Measurements from ENCODE around the gene SLC39A6.
"Not testable (repeated sequence)": the region's sequence is repeated elsewhere in the genome, so short reads cannot be mapped to it uniquely, and the experiment has no call there.

The SLC39A6 gene

GRCh38 chr18:36096955-36097354, 32.2 kb downstream of the SLC39A6 start:
- H3K4me1 ChIP-seq (ENCODE audit: control insufficient read depth, insufficient read depth, low read length), result no peaks in the 10 kb centered on the region
- H3K27me3 ChIP-seq (ENCODE audit: control insufficient read depth, insufficient read depth, low read length), result no peaks in the 10 kb centered on the region
- H3K27ac ChIP-seq (ENCODE audit: low read depth, low read length), result no peak overlapping the region
- no peak overlapping the region for H3K4me3 ChIP-seq (ENCODE audit: low read depth, low read length)
- no peaks in the 10 kb centered on the region for H3K36me3 ChIP-seq (ENCODE audit: control insufficient read depth, insufficient read depth, low read length)
- H3K9ac ChIP-seq (ENCODE audit: low read length), result no peak overlapping the region
- H3K9me3 ChIP-seq (ENCODE audit: control insufficient read depth, insufficient read depth, low read depth, low read length), result peaks cover 8% of the 10 kb centered on the region

DNA sequence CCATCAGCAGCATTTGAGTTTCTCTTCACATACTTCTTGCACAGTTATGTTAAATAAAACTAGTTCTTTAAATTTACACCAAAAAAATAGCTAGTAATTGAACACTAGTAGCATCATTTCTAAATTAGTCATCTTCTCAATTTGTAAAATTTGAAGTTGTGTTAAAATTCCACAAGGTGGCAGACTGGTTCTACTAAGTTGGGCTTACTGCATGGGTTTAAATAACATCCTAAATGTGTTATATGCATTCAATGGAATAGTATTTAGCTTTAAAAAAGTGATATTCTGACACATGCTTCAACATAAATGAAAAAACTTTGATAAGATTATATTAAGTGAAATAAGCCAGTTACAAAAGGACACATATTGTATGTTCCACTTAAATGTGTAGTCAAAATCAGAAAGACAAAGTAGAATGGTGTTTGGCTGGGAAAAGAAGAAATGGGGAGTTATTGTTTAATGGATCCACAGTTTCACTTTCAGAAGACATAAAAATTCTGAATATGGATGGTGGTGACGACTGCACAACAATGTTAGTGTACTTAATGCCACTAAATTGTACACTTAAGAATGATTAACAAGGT, 33.1 kb downstream of the SLC39A6 start:
- no peaks in the 10 kb centered on the region for H3K4me1 ChIP-seq (ENCODE audit: control insufficient read depth, insufficient read depth, low read length)
- no peak overlapping the region for H3K9ac ChIP-seq (ENCODE audit: low read length)
- peaks cover under 1% of the 10 kb centered on the region; the same call in 1 of the 2 replicates for H3K9me3 ChIP-seq (ENCODE audit: control insufficient read depth, insufficient read depth, low read depth, low read length)
- H3K36me3 ChIP-seq (ENCODE audit: control insufficient read depth, insufficient read depth, low read length), result no peaks in the 10 kb centered on the region
- no peak overlapping the region for H3K27ac ChIP-seq (ENCODE audit: low read depth, low read length)
- H3K4me3 ChIP-seq (ENCODE audit: low read depth, low read length), result no peak overlapping the region
- H3K27me3 ChIP-seq (ENCODE audit: control insufficient read depth, insufficient read depth, low read length), result no peaks in the 10 kb centered on the region

DNA sequence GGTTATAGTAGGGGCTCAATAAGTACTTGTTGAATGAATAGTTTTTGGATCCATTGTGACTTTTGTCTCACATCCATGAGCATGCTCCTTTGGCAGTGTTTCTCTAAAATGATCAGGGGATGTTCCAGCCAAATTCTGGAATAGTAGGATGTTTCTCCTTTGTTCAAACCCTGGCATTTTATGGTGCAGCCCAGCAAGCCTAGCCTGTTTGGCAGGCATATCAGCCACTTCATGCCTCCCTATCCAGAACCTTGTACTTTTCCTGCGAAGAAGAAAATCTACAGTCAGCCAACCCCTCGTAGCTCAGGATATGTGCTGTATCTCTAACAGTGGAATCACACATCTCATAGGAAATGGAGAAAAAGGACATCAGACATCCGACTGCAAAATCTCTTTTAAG, 34.7 kb downstream of the SLC39A6 start:
- Histone ChIP-seq H3K4me3 (ENCODE audit: low read depth, low read length) (no peak overlapping the region), H3K27ac (ENCODE audit: low read depth, low read length) (no peak overlapping the region), H3K4me1 (ENCODE audit: control insufficient read depth, insufficient read depth, low read length) (no peaks in the 10 kb centered on the region), H3K27me3 (ENCODE audit: control insufficient read depth, insufficient read depth, low read length) (no peaks in the 10 kb centered on the region), H3K36me3 (ENCODE audit: control insufficient read depth, insufficient read depth, low read length) (no peaks in the 10 kb centered on the region), H3K9me3 (ENCODE audit: control insufficient read depth, insufficient read depth, low read depth, low read length) (no peaks in the 10 kb centered on the region), H3K9ac (ENCODE audit: low read length) (no peak overlapping the region)

DNA sequence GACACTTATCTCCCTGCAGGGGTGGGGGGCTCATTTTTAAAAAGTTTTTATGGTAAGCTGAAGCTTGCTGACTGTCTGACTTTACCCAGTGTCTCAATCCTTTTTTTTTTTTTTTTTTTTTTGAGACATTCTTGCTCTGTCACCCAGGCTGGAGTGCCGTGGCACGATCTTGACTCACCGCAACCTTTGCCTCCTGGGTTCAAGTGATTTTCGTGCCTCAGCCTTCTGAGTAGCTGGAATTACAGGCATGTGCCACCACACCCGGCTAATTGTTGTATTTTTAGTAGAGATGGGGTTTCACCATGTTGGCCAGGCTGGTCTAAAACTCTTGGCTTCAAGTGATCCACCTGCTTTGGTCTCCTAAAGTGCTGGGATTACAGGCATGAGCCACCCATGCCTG, 37.0 kb downstream of the SLC39A6 start:
- H3K4me3 ChIP-seq (ENCODE audit: low read depth, low read length); H3K4me1 ChIP-seq (ENCODE audit: control insufficient read depth, insufficient read depth, low read length); H3K27me3 ChIP-seq (ENCODE audit: control insufficient read depth, insufficient read depth, low read length); H3K36me3 ChIP-seq (ENCODE audit: control insufficient read depth, insufficient read depth, low read length); H3K9me3 ChIP-seq (ENCODE audit: control insufficient read depth, insufficient read depth, low read depth, low read length); H3K27ac ChIP-seq (ENCODE audit: low read depth, low read length); H3K9ac ChIP-seq (ENCODE audit: low read length): not testable (repeated sequence)

DNA sequence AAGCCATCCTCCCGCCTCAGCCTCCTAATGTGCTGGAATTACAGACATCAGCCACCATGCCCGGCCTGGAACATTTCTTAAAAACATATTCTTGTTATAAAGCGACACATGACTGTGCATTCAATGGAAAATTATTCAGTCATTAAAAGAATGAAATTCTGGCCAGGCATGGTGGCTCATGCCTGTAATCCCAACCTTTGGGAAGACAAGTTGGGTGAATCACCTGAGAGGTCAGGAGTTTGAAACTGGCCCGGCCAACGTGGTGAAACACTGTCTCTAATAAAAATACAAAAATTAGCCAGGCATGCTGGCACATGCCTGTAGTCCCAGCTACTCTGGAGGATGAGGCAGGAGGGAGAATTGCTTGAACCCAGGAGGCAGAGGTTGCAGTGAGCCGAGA, 40.1 kb downstream of the SLC39A6 start:
- no peaks in the 10 kb centered on the region for H3K27me3 ChIP-seq (ENCODE audit: control insufficient read depth, insufficient read depth, low read length)
- no peaks in the 10 kb centered on the region for H3K36me3 ChIP-seq (ENCODE audit: control insufficient read depth, insufficient read depth, low read length)
- H3K4me1 ChIP-seq (ENCODE audit: control insufficient read depth, insufficient read depth, low read length), result no peaks in the 10 kb centered on the region
- no peak overlapping the region for H3K4me3 ChIP-seq (ENCODE audit: low read depth, low read length)
- H3K9ac ChIP-seq (ENCODE audit: low read length), result no peak overlapping the region
- no peaks in the 10 kb centered on the region for H3K9me3 ChIP-seq (ENCODE audit: control insufficient read depth, insufficient read depth, low read depth, low read length)
- no peak overlapping the region for H3K27ac ChIP-seq (ENCODE audit: low read depth, low read length)

- Histone ChIP-seq H3K4me1 (ENCODE audit: control insufficient read depth, insufficient read depth, low read length) (no peaks in the 10 kb centered on the region), H3K36me3 (ENCODE audit: control insufficient read depth, insufficient read depth, low read length) (no peaks in the 10 kb centered on the region), H3K27me3 (ENCODE audit: control insufficient read depth, insufficient read depth, low read length) (no peaks in the 10 kb centered on the region), H3K4me3 (ENCODE audit: low read depth, low read length) (no peak overlapping the region), H3K9me3 (ENCODE audit: control insufficient read depth, insufficient read depth, low read depth, low read length) (no peaks in the 10 kb centered on the region), H3K9ac (ENCODE audit: low read length) (no peak overlapping the region), H3K27ac (ENCODE audit: low read depth, low read length) (no peak overlapping the region)
These were observed 40.9 kb downstream of the SLC39A6 start for GRCh38 chr18:36088256-36088655.

DNA sequence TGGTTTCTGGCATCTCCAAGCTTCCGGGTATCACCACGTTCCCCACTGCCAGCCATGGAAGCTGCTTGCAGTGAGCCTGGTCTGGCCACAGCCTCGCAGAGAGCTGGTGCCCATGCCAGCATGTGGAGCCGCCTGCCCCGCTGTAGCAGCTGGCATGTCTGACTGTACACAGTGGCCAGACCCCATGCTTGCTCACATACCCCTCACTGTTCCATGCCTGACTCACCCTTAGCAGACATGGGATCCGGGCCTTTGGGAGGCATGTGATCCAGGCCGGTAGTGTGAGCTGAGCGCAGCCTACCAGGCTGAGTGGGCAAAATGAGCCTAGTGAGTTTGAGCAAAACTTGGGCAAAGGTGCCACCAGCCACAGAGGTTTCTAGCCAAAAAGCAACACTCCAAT, 43.0 kb downstream of the SLC39A6 start:
- Histone ChIP-seq H3K27ac (ENCODE audit: low read depth, low read length) (no peak overlapping the region), H3K36me3 (ENCODE audit: control insufficient read depth, insufficient read depth, low read length) (no peaks in the 10 kb centered on the region)

GRCh38 chr18:36085195-36085594, 43.9 kb downstream of the SLC39A6 start:
- Histone ChIP-seq H3K4me3 (ENCODE audit: low read depth, low read length) (no peak overlapping the region), H3K4me1 (ENCODE audit: control insufficient read depth, insufficient read depth, low read length) (no peaks in the 10 kb centered on the region), H3K27me3 (ENCODE audit: control insufficient read depth, insufficient read depth, low read length) (no peaks in the 10 kb centered on the region), H3K9me3 (ENCODE audit: control insufficient read depth, insufficient read depth, low read depth, low read length) (peaks cover 3% of the 10 kb centered on the region), H3K27ac (ENCODE audit: low read depth, low read length) (no peak overlapping the region), H3K9ac (ENCODE audit: low read length) (no peak overlapping the region), H3K36me3 (ENCODE audit: control insufficient read depth, insufficient read depth, low read length) (no peaks in the 10 kb centered on the region)

More for the DNA sequence above, 43.0 kb downstream of the SLC39A6 start:
- H3K9ac ChIP-seq (ENCODE audit: low read length), result no peak overlapping the region
- H3K9me3 ChIP-seq (ENCODE audit: control insufficient read depth, insufficient read depth, low read depth, low read length), result no peaks in the 10 kb centered on the region
- H3K4me3 ChIP-seq (ENCODE audit: low read depth, low read length), result no peak overlapping the region
- H3K27me3 ChIP-seq (ENCODE audit: control insufficient read depth, insufficient read depth, low read length), result no peaks in the 10 kb centered on the region
- H3K4me1 ChIP-seq (ENCODE audit: control insufficient read depth, insufficient read depth, low read length), result no peaks in the 10 kb centered on the region

GRCh38 chr18:36083729-36084128, 45.4 kb downstream of the SLC39A6 start:
- H3K27ac ChIP-seq (ENCODE audit: low read depth, low read length), result no peak overlapping the region
- no peak overlapping the region for H3K9ac ChIP-seq (ENCODE audit: low read length)
- no peaks in the 10 kb centered on the region for H3K27me3 ChIP-seq (ENCODE audit: control insufficient read depth, insufficient read depth, low read length)
- no peaks in the 10 kb centered on the region for H3K36me3 ChIP-seq (ENCODE audit: control insufficient read depth, insufficient read depth, low read length)
- no peaks in the 10 kb centered on the region for H3K4me1 ChIP-seq (ENCODE audit: control insufficient read depth, insufficient read depth, low read length)
- no peak overlapping the region for H3K4me3 ChIP-seq (ENCODE audit: low read depth, low read length)
- H3K9me3 ChIP-seq (ENCODE audit: control insufficient read depth, insufficient read depth, low read depth, low read length), result peaks cover 12% of the 10 kb centered on the region

GRCh38 chr18:36081118-36081517, 48.0 kb downstream of the SLC39A6 start:
- H3K9me3 ChIP-seq (ENCODE audit: control insufficient read depth, insufficient read depth, low read depth, low read length), result peaks cover 12% of the 10 kb centered on the region
- H3K27me3 ChIP-seq (ENCODE audit: control insufficient read depth, insufficient read depth, low read length); H3K36me3 ChIP-seq (ENCODE audit: control insufficient read depth, insufficient read depth, low read length); H3K4me3 ChIP-seq (ENCODE audit: low read depth, low read length); H3K27ac ChIP-seq (ENCODE audit: low read depth, low read length); H3K4me1 ChIP-seq (ENCODE audit: control insufficient read depth, insufficient read depth, low read length); H3K9ac ChIP-seq (ENCODE audit: low read length): not testable (repeated sequence)

GRCh38 chr18:36078751-36079529, 50.2 kb downstream of the SLC39A6 start:
- Histone ChIP-seq H3K4me3 (ENCODE audit: low read depth, low read length) (no peak overlapping the region), H3K9me3 (ENCODE audit: control insufficient read depth, insufficient read depth, low read depth, low read length) (peaks cover 12% of the 10 kb centered on the region), H3K4me1 (ENCODE audit: control insufficient read depth, insufficient read depth, low read length) (no peaks in the 10 kb centered on the region), H3K27me3 (ENCODE audit: control insufficient read depth, insufficient read depth, low read length) (no peaks in the 10 kb centered on the region), H3K9ac (ENCODE audit: low read length) (no peak overlapping the region), H3K36me3 (ENCODE audit: control insufficient read depth, insufficient read depth, low read length) (no peaks in the 10 kb centered on the region), H3K27ac (ENCODE audit: low read depth, low read length) (no peak overlapping the region)
